Tibial nerve (tissue), 3 donors: ENCODE data around the gene CENPT.

Experiments
- CTCF ChIP-seq, 5 experiments: fragments of 200-600 bp in 3 of 5; fragments of 450-650 bp in 2 of 5; sonication (generic) in 3 of 5; IDR thresholded peaks; one replicate each; pipeline ENCODE4 v1.5.1; 2016 to 2019; ENCODE audit warnings: antibody characterized with exemption in 5 of 5, mild to moderate bottlenecking in 3 of 5, moderate library complexity in 2 of 5
- POLR2A ChIP-seq, 2 donors: fragments of 450-650 bp; IDR thresholded peaks; one replicate each; pipeline ENCODE4 v1.6.1; 2017; ENCODE audit warnings: antibody characterized with exemption in 2 of 2, mild to moderate bottlenecking in 2 of 2, moderate library complexity in 2 of 2

GRCh38 chr16:67843343-67843765 is 4.1 kb downstream of the CENPT start:
- TF ChIP-seq POLR2A (IDR thresholded peaks at IDR 0.05) (no peak), CTCF (IDR thresholded peaks at IDR 0.05) (no peak)
